Measurements from ENCODE around the gene RNF167. TPM values are rescaled to one million over a fixed set of nuclear protein-coding genes. Genes with fewer than 3 reads are reported as not detected.

RNF167 gene
- total RNA-seq, 6 donors from 2014 or later: 41.9 to 130 (median 72.9) TPM

DNA sequence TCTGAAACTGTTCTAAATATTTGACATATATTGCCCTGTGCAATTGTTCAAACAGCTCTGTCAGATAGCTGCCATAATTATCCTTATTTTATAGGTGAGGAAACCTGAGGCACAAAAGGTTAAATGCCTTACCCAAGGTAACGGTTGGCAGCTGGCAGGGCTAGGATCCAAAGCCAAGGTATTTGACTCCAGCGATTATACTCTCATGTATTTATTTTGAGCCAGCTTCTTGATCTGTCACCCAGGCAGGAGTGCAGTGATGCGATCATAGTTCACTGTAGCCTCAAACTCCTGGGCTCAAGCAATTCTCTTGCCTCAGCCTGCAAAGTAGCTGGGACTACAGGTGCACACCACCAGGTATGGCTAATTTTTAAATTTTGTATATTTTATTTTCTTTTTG is 18.0 kb downstream of the RNF167 start:
- H3K4me3 ChIP-seq: no peak overlapping the region
- H3K27me3 ChIP-seq: no peaks in the 10 kb centered on the region
- H3K27ac ChIP-seq: no peak overlapping the region
- DNase-seq (no peak), ATAC-seq (ENCODE audit: low FRiP score in 2 of 2) (no peak)
- H3K4me1 ChIP-seq: no peaks in the 10 kb centered on the region
- H3K36me3 ChIP-seq: peaks cover 9 to 34% (median 28%) of the 10 kb centered on the region in 4 donors
- no peak for TF ChIP-seq POLR2AphosphoS5 (IDR thresholded peaks at IDR 0.05)
- TF ChIP-seq POLR2A (IDR thresholded peaks at IDR 0.05): no peak
- no peak for TF ChIP-seq EP300 (IDR thresholded peaks at IDR 0.05)
- TF ChIP-seq CTCF (IDR thresholded peaks at IDR 0.05): no peak
- no peaks in the 10 kb centered on the region for H3K9me3 ChIP-seq
- WGBS, 2 donors: 78 to 84% methylated on average over 3 of the region's 3 CpGs

DNA sequence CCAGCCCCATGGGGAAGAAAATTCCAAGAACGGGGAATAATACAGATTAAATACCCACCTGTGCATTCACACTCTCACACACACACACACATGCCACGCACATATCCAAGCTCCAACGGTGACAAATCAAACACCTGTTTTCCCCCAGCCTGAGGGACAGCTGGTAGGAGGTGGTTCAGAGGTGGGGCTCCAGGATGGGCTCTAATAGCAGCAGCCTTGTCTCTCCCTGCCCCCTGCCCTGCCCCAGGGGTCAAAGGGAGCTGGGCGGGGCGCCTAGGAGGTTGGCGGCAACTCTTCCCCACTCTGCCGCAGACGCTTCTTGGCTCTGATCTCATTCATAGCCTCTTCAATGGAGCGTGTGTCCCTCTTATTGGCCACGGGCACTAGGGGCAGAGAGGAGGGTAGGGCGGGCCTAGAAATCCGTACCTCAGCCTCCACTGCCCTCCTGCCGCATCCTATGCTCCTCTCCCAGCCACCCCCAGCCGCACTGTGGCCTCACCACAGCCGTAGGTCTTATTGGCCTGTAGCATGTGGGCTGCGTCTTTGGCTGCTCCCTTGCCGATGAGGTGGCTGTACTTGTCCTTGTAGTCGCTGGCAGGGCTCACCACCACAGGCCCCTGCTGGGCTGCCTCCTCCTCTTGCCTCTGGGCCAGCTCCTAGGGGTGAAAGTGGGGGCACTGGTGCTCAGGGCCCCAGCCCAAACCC is 19.3 kb downstream of the RNF167 start:
- TF ChIP-seq POLR2A (IDR thresholded peaks at IDR 0.05): no peak
- TF ChIP-seq POLR2AphosphoS5 (IDR thresholded peaks at IDR 0.05): no peak
- no peak for TF ChIP-seq EP300 (IDR thresholded peaks at IDR 0.05)
- no peak for TF ChIP-seq CTCF (IDR thresholded peaks at IDR 0.05)
- H3K9me3 ChIP-seq: no peaks in the 10 kb centered on the region
- no peak overlapping the region for H3K4me3 ChIP-seq
- 92% methylated on average over 15 to 18 of the region's 18 CpGs for WGBS, 2 donors
- peaks cover 9 to 34% (median 28%) of the 10 kb centered on the region in 4 donors for H3K36me3 ChIP-seq
- no peak for ATAC-seq (ENCODE audit: low FRiP score in 2 of 2)
- no peak for DNase-seq
- no peaks in the 10 kb centered on the region for H3K27me3 ChIP-seq
- H3K4me1 ChIP-seq: no peaks in the 10 kb centered on the region
- no peak overlapping the region for H3K27ac ChIP-seq

DNA sequence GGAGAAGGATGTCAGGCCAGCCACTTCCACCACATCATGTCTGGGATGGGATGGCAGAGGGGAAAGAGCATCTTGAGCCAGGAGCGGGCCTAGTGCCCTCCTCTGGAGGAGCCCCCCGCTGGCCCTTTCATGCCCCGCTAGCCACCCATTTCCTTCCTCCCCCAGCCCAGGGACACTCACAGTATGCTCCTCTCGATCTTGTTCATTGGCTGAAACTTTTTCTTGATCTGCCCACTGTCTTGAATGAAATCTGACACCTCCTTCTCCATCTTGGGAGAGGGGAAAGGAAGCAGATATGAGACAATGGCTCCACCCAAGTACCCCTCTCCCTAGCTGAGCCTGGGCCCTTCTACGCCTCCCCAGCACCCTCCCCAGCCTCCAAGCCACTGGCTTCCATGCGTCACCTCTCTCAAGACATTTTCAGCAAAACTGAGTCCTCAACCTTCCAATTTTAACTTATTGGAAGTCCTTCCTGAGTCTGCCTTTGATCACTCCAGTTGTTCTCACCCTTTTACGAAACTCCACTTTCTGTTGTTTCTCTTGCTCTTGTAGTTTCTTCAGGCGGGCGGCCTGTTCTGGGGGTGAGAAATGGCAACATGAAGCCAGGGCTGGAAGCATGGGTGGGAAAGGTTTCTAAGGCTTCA is 20.3 kb downstream of the RNF167 start:
- no peak for ATAC-seq (ENCODE audit: low FRiP score in 2 of 2)
- peaks cover 0 to 2% (median 1%) of the 10 kb centered on the region in 4 donors for H3K4me1 ChIP-seq
- no peaks in the 10 kb centered on the region for H3K9me3 ChIP-seq
- no peaks in the 10 kb centered on the region for H3K27me3 ChIP-seq
- WGBS, 2 donors: 89 to 90% methylated on average over 9 of the region's 9 CpGs
- peaks cover 9 to 34% (median 28%) of the 10 kb centered on the region in 4 donors for H3K36me3 ChIP-seq
- no peak overlapping the region for H3K4me3 ChIP-seq
- no peak overlapping the region for H3K27ac ChIP-seq
- DNase-seq: no peak
- no peak for TF ChIP-seq POLR2AphosphoS5 (IDR thresholded peaks at IDR 0.05)
- TF ChIP-seq POLR2A (IDR thresholded peaks at IDR 0.05): no peak
- no peak for TF ChIP-seq CTCF (IDR thresholded peaks at IDR 0.05)
- TF ChIP-seq EP300 (IDR thresholded peaks at IDR 0.05): no peak

- Histone ChIP-seq H3K36me3 (peaks cover 4 to 29% (median 21%) of the 10 kb centered on the region in 4 donors), H3K4me3 (peak overlapping the region in 1 of 4 donors; percentile 85), H3K9me3 (no peaks in the 10 kb centered on the region), H3K27ac (peak overlapping the region; percentile 90 to 95 (median 94)), H3K4me1 (peaks cover 26 to 34% (median 29%) of the 10 kb centered on the region in 4 donors), H3K27me3 (no peaks in the 10 kb centered on the region)
- 93 to 95% methylated on average over 15 of the region's 15 CpGs for WGBS, 2 donors
- ATAC-seq (ENCODE audit: low FRiP score in 2 of 2) (no peak), DNase-seq (no peak)
- TF ChIP-seq POLR2A (IDR thresholded peaks at IDR 0.05) (no peak), EP300 (IDR thresholded peaks at IDR 0.05) (no peak)
Observed at GRCh38 chr17:4965311-4965986, 25.4 kb downstream of the RNF167 start.

All from upper lobe of left lung (tissue), 6 donors.